NCI-H446 treated with DMSO at 0.1 percent for 48 hours (cell line): ENCODE data around the gene SLA2.
"Not testable (repeated sequence)": the region's sequence is repeated elsewhere in the genome, so short reads cannot be mapped to it uniquely, and the experiment has no call there.

Experiments
- DNase-seq: peaks from one replicate; lab custom pipeline; 2025; lab: John Stamatoyannopoulos, UW

The SLA2 gene

GRCh38 chr20:36645353-36645752 is 643 bp downstream of the SLA2 start:
- DNase-seq, result no peak

GRCh38 chr20:36644706-36645095 is 1.3 kb downstream of the SLA2 start:
- DNase-seq, result no peak

GRCh38 chr20:36644032-36644705 is 1.8 kb downstream of the SLA2 start:
- no peak for DNase-seq

GRCh38 chr20:36642136-36642535 is 3.9 kb downstream of the SLA2 start:
- DNase-seq, result no peak

GRCh38 chr20:36641506-36641843 is 4.5 kb downstream of the SLA2 start:
- no peak for DNase-seq

- not testable (repeated sequence) for DNase-seq
These were observed 7.1 kb downstream of the SLA2 start for GRCh38 chr20:36638876-36639400.

- no peak for DNase-seq
These were observed 11.7 kb downstream of the SLA2 start for GRCh38 chr20:36634342-36634741.

- no peak for DNase-seq
These were observed 12.7 kb downstream of the SLA2 start for GRCh38 chr20:36633285-36633772.

GRCh38 chr20:36632487-36633284 is 13.3 kb downstream of the SLA2 start:
- DNase-seq, result no peak

- DNase-seq, result no peak
These were observed 13.9 kb downstream of the SLA2 start for GRCh38 chr20:36632147-36632486.

GRCh38 chr20:36631646-36632045 is 14.3 kb downstream of the SLA2 start:
- no peak for DNase-seq

GRCh38 chr20:36629719-36630681 is 16.0 kb downstream of the SLA2 start:
- no peak for DNase-seq

GRCh38 chr20:36628076-36628475 is 17.9 kb downstream of the SLA2 start:
- no peak for DNase-seq

- no peak for DNase-seq
These were observed 21.1 kb downstream of the SLA2 start for GRCh38 chr20:36624944-36625324.

GRCh38 chr20:36624068-36624943 is 21.7 kb downstream of the SLA2 start:
- no peak for DNase-seq

GRCh38 chr20:36623444-36623843 is 22.6 kb downstream of the SLA2 start:
- DNase-seq, result no peak

- no peak for DNase-seq
These were observed 25.1 kb downstream of the SLA2 start for GRCh38 chr20:36620917-36621316.

- no peak for DNase-seq
These were observed 31.0 kb downstream of the SLA2 start for GRCh38 chr20:36614781-36615557.

- no peak for DNase-seq
These were observed 32.0 kb downstream of the SLA2 start for GRCh38 chr20:36613974-36614373.

- DNase-seq, result no peak
These were observed 34.4 kb downstream of the SLA2 start for GRCh38 chr20:36611625-36612024.

- not testable (repeated sequence) for DNase-seq
These were observed 37.6 kb downstream of the SLA2 start for GRCh38 chr20:36608388-36608728.
